H1 (cell line): ENCODE measurements around the gene UPB1.

Source experiments
- CHD1 ChIP-seq: IDR thresholded peaks from 2 replicates; pipeline ENCODE4 v1.6.1; 2012; ENCODE audit warnings: low read depth, low read length, improper control_type of control experiment
- POLR2A ChIP-seq, 2 experiments: IDR thresholded peaks; 1 replicate in 1 of 2; 2 replicates in 1 of 2; pipeline ENCODE4 v1.6.1; 2011; ENCODE audit warnings: low read depth in 2 of 2, low read length in 2 of 2, mild to moderate bottlenecking in 2 of 2; ENCODE audit errors: control extremely low read depth in 1 of 2
- TF ChIP-seq, protein P1 (sequence below), 3 experiments: IDR thresholded peaks; 1 replicate in 2 of 3; 2 replicates in 1 of 3; pipeline versions ENCODE4 v1.5.1 to v1.6.1; 2011; ENCODE audit warnings: low read length in 3 of 3, mild to moderate bottlenecking in 3 of 3, inconsistent platforms in 2 of 3, low read depth in 1 of 3, moderate library complexity in 1 of 3; ENCODE audit not compliant: insufficient read depth in 1 of 3; ENCODE audit errors: control extremely low read depth in 1 of 3

DNA sequence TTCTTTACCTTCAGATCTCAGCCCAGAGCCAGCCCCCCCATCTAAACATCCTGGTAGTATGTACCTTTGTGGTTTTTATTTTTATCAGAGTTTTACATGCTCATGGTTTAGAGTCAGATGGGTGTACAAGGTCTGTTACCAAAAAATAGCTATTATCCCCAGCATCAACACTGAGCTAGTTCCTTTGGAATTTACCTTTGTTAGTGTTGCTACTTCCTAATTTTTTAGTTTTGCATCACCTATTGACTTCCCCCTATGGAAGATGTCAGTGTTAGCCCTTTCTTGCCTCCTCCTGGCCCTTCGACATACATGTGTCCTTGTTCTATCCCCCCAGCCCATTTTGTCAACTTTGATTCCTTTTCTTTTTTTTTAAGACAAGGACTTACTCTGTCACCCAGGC, 7.4 kb downstream of the UPB1 start:
- TF ChIP-seq CHD1, result no peak
- TF ChIP-seq, protein P1, sequence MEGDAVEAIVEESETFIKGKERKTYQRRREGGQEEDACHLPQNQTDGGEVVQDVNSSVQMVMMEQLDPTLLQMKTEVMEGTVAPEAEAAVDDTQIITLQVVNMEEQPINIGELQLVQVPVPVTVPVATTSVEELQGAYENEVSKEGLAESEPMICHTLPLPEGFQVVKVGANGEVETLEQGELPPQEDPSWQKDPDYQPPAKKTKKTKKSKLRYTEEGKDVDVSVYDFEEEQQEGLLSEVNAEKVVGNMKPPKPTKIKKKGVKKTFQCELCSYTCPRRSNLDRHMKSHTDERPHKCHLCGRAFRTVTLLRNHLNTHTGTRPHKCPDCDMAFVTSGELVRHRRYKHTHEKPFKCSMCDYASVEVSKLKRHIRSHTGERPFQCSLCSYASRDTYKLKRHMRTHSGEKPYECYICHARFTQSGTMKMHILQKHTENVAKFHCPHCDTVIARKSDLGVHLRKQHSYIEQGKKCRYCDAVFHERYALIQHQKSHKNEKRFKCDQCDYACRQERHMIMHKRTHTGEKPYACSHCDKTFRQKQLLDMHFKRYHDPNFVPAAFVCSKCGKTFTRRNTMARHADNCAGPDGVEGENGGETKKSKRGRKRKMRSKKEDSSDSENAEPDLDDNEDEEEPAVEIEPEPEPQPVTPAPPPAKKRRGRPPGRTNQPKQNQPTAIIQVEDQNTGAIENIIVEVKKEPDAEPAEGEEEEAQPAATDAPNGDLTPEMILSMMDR (IDR thresholded peaks at IDR 0.05; ENCODE audit: control extremely low read depth in 1 of 3, insufficient read depth in 1 of 3, low read depth in 1 of 3, low read length in 3 of 3), result no peak
- no peak for TF ChIP-seq POLR2A (IDR thresholded peaks at IDR 0.05; ENCODE audit: control extremely low read depth in 1 of 2, low read depth in 2 of 2, low read length in 2 of 2)
